A549 treated with AZD2906 at 1 μM for 4 hours (cell line): ENCODE data around the gene PALLD. TPM values are rescaled to one million over a fixed set of nuclear protein-coding genes. Genes with fewer than 3 reads are reported as not detected.

Experiments used
- total RNA-seq: library from RNA; stranded (reverse); fragments of 200-300 nt; extraction: Qiagen RNA extraction; gene quantifications from 5 replicates; pipeline ENCODE4 v1.2.3, GENCODE V29; 2022

PALLD gene
- 57.4 to 92.7 TPM (median 66.9 TPM) in 5 replicates for total RNA-seq

DNA sequence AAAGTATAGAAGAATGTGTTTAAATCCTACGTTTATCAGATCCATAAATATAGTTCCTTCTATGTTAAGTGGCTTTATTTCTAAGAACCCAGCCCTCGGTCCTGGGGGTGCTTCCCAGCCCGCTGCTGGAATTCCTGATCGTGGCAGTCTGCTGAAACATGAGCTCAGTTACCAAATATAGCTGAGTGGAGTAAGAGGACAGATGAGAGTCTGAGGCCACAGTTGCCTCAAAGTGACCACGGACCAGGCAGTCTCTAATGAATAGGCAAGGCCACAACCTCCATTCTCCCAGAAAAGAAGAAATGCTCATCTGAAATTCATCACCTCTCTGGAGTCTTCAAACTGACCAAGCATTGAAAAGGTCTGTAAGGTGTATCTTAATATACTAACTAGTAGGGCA, at the start of gene PALLD:
PALLD (plus strand) TSS at position 219 of the 400 bp plus-strand sequence.

Other genes with a start within 250 kb of the PALLD start
- gene DDX60, start 178.3 kb upstream of the PALLD start, total RNA-seq, result 1.6 to 2.8 TPM (median 1.8 TPM) in 5 replicates
- gene DDX60L, start 16.6 kb upstream of the PALLD start, total RNA-seq, result 8.2 to 8.9 TPM (median 8.6 TPM) in 5 replicates